Adrenal gland (tissue), 5 donors: ENCODE results near the gene VAC14.

Source experiments
- POLR2A ChIP-seq, 2 donors: fragments of 450-650 bp; IDR thresholded peaks; one replicate each; pipeline ENCODE4 v1.6.1; 2017; ENCODE audit warnings: antibody characterized with exemption in 2 of 2, mild to moderate bottlenecking in 2 of 2, moderate library complexity in 1 of 2
- TF ChIP-seq, protein P1 (sequence below), 6 experiments: fragments of 450-650 bp in 4 of 6; fragments of 200-600 bp in 2 of 6; sonication (generic) in 1 of 6; IDR thresholded peaks; 1 replicate in 5 of 6; 2 replicates in 1 of 6; pipeline versions ENCODE4 v1.5.1 to v1.8.0; 2016 to 2021; ENCODE audit warnings: antibody characterized with exemption in 6 of 6, mild to moderate bottlenecking in 2 of 6, moderate library complexity in 1 of 6
- donor health status: DM: no; HTN: no; CAD: no.

DNA sequence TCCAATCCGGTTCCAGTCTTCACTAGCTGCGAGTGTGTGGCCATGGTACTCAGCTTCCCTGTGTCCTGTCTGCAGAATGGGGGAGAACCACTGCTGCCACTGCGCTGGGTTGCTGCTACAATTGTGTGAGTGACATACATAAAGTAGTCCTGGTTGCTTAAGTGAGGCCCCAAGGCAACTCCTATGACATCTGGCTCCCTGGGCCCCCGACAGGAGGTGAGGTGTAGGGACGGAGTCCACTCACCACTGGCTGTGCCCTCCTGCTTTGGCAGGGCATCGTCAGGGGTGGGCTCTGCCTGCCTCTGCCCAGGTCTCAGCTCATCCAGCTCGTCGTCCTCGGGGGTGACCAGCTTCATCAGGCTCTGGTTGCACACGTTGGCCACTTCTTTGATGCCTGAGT lies 20.4 kb downstream of the VAC14 start:
- TF ChIP-seq POLR2A (IDR thresholded peaks at IDR 0.05), result no peak
- TF ChIP-seq, protein P1, sequence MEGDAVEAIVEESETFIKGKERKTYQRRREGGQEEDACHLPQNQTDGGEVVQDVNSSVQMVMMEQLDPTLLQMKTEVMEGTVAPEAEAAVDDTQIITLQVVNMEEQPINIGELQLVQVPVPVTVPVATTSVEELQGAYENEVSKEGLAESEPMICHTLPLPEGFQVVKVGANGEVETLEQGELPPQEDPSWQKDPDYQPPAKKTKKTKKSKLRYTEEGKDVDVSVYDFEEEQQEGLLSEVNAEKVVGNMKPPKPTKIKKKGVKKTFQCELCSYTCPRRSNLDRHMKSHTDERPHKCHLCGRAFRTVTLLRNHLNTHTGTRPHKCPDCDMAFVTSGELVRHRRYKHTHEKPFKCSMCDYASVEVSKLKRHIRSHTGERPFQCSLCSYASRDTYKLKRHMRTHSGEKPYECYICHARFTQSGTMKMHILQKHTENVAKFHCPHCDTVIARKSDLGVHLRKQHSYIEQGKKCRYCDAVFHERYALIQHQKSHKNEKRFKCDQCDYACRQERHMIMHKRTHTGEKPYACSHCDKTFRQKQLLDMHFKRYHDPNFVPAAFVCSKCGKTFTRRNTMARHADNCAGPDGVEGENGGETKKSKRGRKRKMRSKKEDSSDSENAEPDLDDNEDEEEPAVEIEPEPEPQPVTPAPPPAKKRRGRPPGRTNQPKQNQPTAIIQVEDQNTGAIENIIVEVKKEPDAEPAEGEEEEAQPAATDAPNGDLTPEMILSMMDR (IDR thresholded peaks at IDR 0.05), result no peak
